SKM-1 (cell line): Measurements from ENCODE around the gene FRAS1.
A peak's percentile ranks its signal among the peaks of the same experiment; 100 is the strongest.
"Not testable (repeated sequence)": the region's sequence is repeated elsewhere in the genome, so short reads cannot be mapped to it uniquely, and the experiment has no call there.

Experiments
- DNase-seq: peaks from one replicate; lab custom pipeline; 2025; ENCODE audit not compliant: unreplicated experiment; lab: John Stamatoyannopoulos, UW

The FRAS1 gene

DNA sequence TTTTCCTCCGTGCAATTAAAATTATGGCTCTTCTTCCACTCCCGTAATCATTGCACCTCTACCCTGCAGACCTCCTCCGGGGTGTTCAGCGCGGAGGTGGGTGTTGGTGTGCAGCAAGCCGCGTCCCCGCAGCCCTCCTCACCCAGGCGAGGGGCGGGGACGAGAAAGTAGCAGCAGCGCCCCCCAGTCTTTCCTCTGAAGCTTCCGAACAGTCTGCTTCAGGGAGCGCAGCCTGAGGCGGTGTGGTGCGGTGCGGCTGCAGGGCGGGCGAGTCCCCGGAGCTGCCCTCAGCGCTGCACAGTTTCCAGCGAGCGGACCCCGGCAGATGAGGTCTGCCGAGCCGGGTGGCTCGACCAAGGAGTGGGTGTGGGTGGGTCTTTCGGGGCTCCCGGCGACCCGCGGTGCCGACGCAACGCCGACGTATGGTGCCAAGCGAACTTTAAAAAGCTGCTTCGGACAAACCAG lies at the start of gene FRAS1:
Gene FRAS1, plus strand, starts transcription at position 189 of the 465 bp plus-strand sequence. CDS start 687 bp downstream, outside the sequence.
- DNase-seq = peak; percentile 33

GRCh38 chr4:78011003-78011402 lies 46.1 kb upstream of the FRAS1 start:
- not testable (repeated sequence) for DNase-seq

DNA sequence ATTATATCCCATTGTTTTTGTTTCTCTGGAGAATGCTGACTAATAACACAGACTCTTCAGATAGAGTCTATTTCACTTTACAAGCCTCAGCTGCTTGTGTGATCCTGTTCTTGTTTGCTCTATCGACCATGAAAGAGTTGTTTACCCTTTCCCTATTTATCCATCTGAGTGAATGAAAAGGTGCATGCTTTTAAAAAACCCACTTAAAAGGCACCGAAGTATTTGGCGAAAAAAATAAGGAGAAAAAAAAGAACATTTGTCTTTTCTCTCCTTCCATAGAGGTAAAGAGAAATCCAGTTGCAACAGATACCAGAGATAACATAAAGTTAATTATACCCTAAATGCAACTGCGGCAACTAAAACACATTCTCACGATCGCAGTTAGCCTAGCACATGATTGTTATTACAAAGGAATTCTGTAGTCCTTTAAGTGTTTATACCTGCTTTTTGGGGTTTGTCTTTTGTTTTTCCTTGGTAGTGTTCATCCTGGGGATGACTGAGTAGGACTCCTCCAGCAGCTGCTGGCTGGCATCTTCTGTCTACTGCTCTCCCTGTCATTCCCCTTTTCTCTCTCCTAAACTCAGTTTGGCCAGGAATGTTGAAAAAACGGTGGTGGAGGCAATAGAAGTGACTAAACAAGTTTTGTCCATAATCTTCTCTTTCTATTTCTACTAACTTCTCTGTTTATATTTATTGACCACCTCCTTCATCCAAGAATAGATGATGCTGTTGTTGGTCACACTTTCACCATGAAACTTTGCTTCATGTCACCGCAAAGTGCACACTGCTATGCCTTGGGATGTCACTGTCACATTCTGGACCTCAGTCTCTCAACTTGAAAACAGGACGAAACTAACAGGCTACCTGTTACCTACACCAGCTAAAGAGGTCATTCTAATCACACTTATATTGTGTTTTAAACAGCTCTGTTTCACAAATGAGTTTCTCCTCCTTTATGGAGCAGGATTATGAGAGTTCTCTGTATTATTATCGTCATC lies 41.9 kb upstream of the FRAS1 start:
- no peak for DNase-seq

GRCh38 chr4:78018271-78019049 lies 38.7 kb upstream of the FRAS1 start:
- no peak for DNase-seq

GRCh38 chr4:78019414-78019813 lies 37.7 kb upstream of the FRAS1 start:
- no peak for DNase-seq

GRCh38 chr4:78020677-78021076 lies 36.4 kb upstream of the FRAS1 start:
- no peak for DNase-seq

GRCh38 chr4:78022517-78022916 lies 34.6 kb upstream of the FRAS1 start:
- no peak for DNase-seq

- no peak for DNase-seq
These were observed 33.0 kb upstream of the FRAS1 start for GRCh38 chr4:78024085-78024484.

DNA sequence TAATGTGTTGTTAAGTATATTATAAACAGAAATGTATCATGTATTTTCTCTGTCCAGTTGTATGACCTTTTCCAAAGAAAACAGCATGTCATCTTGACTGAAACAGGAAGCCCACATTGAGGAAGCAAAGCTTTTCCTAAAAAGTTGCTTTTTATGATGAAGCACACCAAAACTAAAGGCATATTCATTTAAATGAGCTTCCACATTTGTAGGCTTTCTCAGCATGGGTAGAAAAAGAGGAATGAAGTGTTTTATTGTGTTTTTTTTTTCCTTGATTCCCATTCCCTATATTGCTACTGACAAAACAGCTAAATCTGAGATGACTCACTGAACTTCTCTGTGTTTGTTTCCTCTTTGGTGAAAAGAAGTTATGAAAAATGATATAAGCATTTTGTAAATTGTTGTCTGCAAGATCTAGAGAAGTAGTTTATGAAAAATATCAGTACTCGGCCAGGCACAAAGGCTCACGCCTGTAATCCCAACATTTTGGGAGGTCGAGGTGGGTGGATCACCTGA lies 32.5 kb upstream of the FRAS1 start:
- no peak for DNase-seq

GRCh38 chr4:78031417-78031950 lies 25.6 kb upstream of the FRAS1 start:
- DNase-seq = no peak

GRCh38 chr4:78032446-78032845 lies 24.7 kb upstream of the FRAS1 start:
- no peak for DNase-seq

DNA sequence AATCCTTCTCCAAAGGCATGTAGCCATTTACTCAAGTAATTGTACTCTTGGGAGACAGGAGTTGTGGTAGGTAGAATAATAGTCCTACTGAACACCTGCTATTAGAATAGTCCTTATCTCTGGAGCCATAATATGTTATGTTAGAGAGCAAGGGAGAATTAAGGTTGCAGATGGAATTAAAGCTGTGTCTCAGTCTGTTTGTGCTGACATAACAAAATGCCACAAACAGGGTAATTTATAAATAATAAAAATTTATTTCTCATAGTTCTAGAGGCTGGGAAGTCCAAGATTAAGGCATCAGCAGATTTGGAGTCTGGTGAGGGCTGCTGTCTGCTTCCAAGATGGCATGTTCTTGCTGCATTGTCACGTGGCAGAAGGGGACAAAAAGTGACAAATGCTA lies 24.2 kb upstream of the FRAS1 start:
- no peak for DNase-seq

GRCh38 chr4:78033861-78034260 lies 23.3 kb upstream of the FRAS1 start:
- DNase-seq = no peak

GRCh38 chr4:78038704-78039103 lies 18.4 kb upstream of the FRAS1 start:
- DNase-seq = no peak

DNA sequence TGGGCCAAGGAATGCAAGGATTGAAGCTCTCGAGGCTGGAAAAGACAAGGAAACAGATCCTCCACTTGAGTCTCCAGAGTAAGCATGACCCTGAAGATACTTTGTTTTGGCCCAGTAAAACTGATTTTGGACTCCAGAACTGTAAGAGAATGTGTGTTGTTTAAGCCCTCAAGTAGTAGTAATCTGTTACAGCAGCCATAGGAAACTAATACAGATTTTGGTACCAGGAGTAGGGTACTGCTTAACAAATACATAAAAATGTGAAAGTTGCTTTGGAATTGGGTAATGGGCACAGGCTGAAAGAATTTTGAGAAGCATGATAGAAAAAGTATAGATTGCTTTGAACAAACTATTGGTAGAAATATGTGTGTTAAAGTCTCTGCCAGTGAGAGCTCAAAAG lies 17.4 kb upstream of the FRAS1 start:
- DNase-seq = no peak

DNA sequence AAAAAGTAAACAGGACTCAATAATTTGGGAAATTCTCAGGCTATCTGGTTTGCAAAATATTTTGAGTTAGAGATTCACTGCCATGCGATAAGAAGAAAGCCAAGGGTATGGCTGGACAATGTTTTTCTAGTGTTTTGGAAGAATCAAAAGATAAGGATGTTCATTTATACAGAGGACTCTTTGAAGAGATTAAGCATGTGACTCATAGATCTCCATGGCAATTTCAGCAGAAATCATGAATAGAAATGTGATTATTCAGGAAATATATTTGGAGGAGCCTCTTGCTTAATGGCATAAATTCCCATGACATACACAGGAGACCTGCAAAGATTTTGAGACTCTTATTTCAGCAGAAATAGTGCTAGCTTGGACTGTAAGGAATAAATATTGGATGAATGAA lies 16.7 kb upstream of the FRAS1 start:
- no peak for DNase-seq

DNA sequence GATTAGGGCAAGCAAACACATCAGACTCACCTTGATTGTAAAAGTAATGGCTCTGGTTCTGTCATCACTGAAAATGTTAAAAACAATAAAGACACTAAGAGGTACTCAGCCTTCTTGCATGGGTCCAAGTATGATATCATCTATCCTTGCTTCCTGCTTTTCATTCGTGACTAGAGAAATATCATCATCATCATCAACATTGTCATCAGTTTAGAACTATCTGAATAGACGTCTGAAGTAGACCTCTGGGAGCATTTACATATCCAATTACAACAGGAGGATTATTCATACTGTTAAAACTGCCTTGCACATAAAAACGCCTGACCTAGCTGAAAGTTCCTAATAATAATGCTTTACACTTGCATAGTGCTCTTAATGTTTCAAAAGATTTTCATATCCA lies 9.8 kb upstream of the FRAS1 start:
- no peak for DNase-seq

DNA sequence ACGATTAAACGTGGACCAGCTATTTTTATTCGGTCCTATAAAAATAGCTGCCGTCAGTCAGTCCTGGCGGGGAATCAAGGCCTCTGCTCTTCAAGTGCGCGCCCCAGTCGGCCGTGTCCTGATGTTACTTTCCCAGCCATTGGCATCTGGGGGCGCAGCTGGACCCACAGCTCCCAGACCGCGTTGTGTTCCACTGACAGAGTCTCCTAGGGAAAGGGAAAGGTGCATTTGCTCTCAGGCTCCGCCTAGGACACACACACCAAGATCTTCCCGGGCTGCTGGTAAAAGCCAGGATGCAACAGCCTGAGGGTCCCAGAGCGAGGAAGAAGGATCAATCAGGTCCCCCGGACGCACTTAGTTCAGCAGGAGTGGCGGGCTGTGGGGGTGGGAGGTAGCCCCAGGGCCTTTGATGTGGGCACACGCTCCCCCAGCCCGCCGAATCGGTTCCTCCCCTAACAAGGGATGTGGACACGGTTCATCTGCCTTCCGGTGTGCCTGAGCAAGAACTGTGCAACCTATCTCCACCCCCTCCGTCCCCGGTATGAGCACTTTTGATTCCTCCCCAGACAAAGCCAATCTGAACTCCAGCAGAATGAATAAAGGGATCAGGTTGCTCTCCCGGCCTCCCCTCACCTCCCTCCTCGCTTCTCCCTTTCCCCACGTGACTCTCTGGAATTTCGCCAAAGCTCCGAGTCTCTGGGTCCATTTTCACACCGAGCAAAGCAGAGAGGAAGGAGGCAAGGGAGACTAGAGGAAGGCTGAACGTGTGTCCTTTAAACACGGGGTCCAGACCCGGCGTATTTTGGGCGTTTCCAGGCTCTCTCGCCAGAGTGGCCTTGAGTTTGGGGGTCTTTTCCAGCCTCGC lies 626 bp upstream of the FRAS1 start:
- DNase-seq = peak; percentile 26

- DNase-seq = peak; percentile 7
These were observed 752 bp downstream of the FRAS1 start for GRCh38 chr4:78057600-78058550.
